ENCODE measurements around the gene PLEKHB2.
A peak's percentile ranks its signal among the peaks of the same experiment; 100 is the strongest.
"Not testable (repeated sequence)": the region's sequence is repeated elsewhere in the genome, so short reads cannot be mapped to it uniquely, and the experiment has no call there.

PLEKHB2 gene

GRCh38 chr2:131105156-131105949 is at the start of gene PLEKHB2:
Gene PLEKHB2, plus strand, starts transcription at chr2:131105336. Its CDS starts 15,606 bp downstream, at chr2:131120942.
- peak; percentile 86 for DNase-seq (ENCODE audit: low read depth in 1 of 2, low spot score in 1 of 2)

GRCh38 chr2:131056204-131056931 is 48.8 kb upstream of the PLEKHB2 start:
- no peak for DNase-seq (ENCODE audit: low read depth in 1 of 2, low spot score in 1 of 2)

GRCh38 chr2:131056932-131057287 is 48.2 kb upstream of the PLEKHB2 start:
- no peak for DNase-seq (ENCODE audit: low read depth in 1 of 2, low spot score in 1 of 2)

- DNase-seq (ENCODE audit: low read depth in 1 of 2, low spot score in 1 of 2), result no peak
Observed at GRCh38 chr2:131058214-131058843, 46.8 kb upstream of the PLEKHB2 start.

- DNase-seq (ENCODE audit: low read depth in 1 of 2, low spot score in 1 of 2), result no peak
Observed at GRCh38 chr2:131058920-131059319, 46.2 kb upstream of the PLEKHB2 start.

GRCh38 chr2:131063501-131064283 is 41.4 kb upstream of the PLEKHB2 start:
- no peak for DNase-seq (ENCODE audit: low read depth in 1 of 2, low spot score in 1 of 2)

GRCh38 chr2:131064589-131065512 is 40.3 kb upstream of the PLEKHB2 start:
- no peak for DNase-seq (ENCODE audit: low read depth in 1 of 2, low spot score in 1 of 2)

- DNase-seq (ENCODE audit: low read depth in 1 of 2, low spot score in 1 of 2), result no peak
Observed at GRCh38 chr2:131067465-131068125, 37.5 kb upstream of the PLEKHB2 start.

- DNase-seq (ENCODE audit: low read depth in 1 of 2, low spot score in 1 of 2), result not testable (repeated sequence)
Observed at GRCh38 chr2:131068172-131068571, 37.0 kb upstream of the PLEKHB2 start.

- DNase-seq (ENCODE audit: low read depth in 1 of 2, low spot score in 1 of 2), result not testable (repeated sequence)
Observed at GRCh38 chr2:131075578-131075977, 29.6 kb upstream of the PLEKHB2 start.

GRCh38 chr2:131076707-131077106 is 28.4 kb upstream of the PLEKHB2 start:
- no peak for DNase-seq (ENCODE audit: low read depth in 1 of 2, low spot score in 1 of 2)

- no peak for DNase-seq (ENCODE audit: low read depth in 1 of 2, low spot score in 1 of 2)
Observed at GRCh38 chr2:131077182-131077846, 27.8 kb upstream of the PLEKHB2 start.

GRCh38 chr2:131077966-131078365 is 27.2 kb upstream of the PLEKHB2 start:
- no peak for DNase-seq (ENCODE audit: low read depth in 1 of 2, low spot score in 1 of 2)

- not testable (repeated sequence) for DNase-seq (ENCODE audit: low read depth in 1 of 2, low spot score in 1 of 2)
Observed at GRCh38 chr2:131079931-131080330, 25.2 kb upstream of the PLEKHB2 start.

GRCh38 chr2:131081190-131081589 is 23.9 kb upstream of the PLEKHB2 start:
- DNase-seq (ENCODE audit: low read depth in 1 of 2, low spot score in 1 of 2), result no peak

- no peak for DNase-seq (ENCODE audit: low read depth in 1 of 2, low spot score in 1 of 2)
Observed at GRCh38 chr2:131085646-131086045, 19.5 kb upstream of the PLEKHB2 start.

- DNase-seq (ENCODE audit: low read depth in 1 of 2, low spot score in 1 of 2), result no peak
Observed at GRCh38 chr2:131092458-131093005, 12.6 kb upstream of the PLEKHB2 start.

- peak; percentile 79 to 81 for DNase-seq (ENCODE audit: low read depth in 1 of 2, low spot score in 1 of 2)
Observed at GRCh38 chr2:131093006-131093695, 12.0 kb upstream of the PLEKHB2 start, which contains the start of gene FAM168B. Gene FAM168B, minus strand, starts transcription at chr2:131093460. Its CDS starts 10,814 bp downstream, at chr2:131082646.
